Liver (tissue), 3 donors: ENCODE results near the gene SLC25A13.

Experiments
- ATF3 ChIP-seq: IDR thresholded peaks from 2 replicates; pipeline ENCODE4 v1.6.1; 2016; ENCODE audit warnings: antibody characterized with exemption
- JUND ChIP-seq, 2 donors: IDR thresholded peaks; 2 replicates each; pipeline ENCODE4 v1.6.1; 2016; ENCODE audit warnings: antibody characterized with exemption in 2 of 2
- MAX ChIP-seq: IDR thresholded peaks from 2 replicates; pipeline ENCODE4 v1.6.1; 2016; ENCODE audit warnings: antibody characterized with exemption
- NR2F2 ChIP-seq: IDR thresholded peaks from 2 replicates; pipeline ENCODE4 v1.6.1; 2016; ENCODE audit warnings: antibody characterized with exemption
- RAD21 ChIP-seq, 2 donors: IDR thresholded peaks; 2 replicates each; pipeline ENCODE4 v1.6.1; 2016; ENCODE audit warnings: antibody characterized with exemption in 2 of 2, mild to moderate bottlenecking in 2 of 2
- TAF1 ChIP-seq: conservative IDR thresholded peaks from 2 replicates; pipeline ENCODE4 v1.6.1; 2016; ENCODE audit warnings: antibody characterized with exemption, mild to moderate bottlenecking
- YY1 ChIP-seq: IDR thresholded peaks from 2 replicates; pipeline ENCODE4 v1.6.1; 2016; ENCODE audit warnings: antibody characterized with exemption, mild to moderate bottlenecking
- TF ChIP-seq, protein P1 (sequence below): fragments of 150-350 bp; IDR thresholded peaks from 2 replicates; pipeline ENCODE4 v1.5.1; 2017; ENCODE audit warnings: improper control_type of control experiment, low read depth, low read length; ENCODE audit not compliant: missing input control
- donor health status: healthy.
- donor health status: healthy.

GRCh38 chr7:96199421-96199820 is 122.5 kb downstream of the SLC25A13 start:
- no peak for TF ChIP-seq JUND (IDR thresholded peaks at IDR 0.05)
- TF ChIP-seq, protein P1, sequence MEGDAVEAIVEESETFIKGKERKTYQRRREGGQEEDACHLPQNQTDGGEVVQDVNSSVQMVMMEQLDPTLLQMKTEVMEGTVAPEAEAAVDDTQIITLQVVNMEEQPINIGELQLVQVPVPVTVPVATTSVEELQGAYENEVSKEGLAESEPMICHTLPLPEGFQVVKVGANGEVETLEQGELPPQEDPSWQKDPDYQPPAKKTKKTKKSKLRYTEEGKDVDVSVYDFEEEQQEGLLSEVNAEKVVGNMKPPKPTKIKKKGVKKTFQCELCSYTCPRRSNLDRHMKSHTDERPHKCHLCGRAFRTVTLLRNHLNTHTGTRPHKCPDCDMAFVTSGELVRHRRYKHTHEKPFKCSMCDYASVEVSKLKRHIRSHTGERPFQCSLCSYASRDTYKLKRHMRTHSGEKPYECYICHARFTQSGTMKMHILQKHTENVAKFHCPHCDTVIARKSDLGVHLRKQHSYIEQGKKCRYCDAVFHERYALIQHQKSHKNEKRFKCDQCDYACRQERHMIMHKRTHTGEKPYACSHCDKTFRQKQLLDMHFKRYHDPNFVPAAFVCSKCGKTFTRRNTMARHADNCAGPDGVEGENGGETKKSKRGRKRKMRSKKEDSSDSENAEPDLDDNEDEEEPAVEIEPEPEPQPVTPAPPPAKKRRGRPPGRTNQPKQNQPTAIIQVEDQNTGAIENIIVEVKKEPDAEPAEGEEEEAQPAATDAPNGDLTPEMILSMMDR: no peak
- TF ChIP-seq YY1: no peak
- TF ChIP-seq RAD21 (IDR thresholded peaks at IDR 0.05): no peak
- TF ChIP-seq MAX: no peak
- TF ChIP-seq TAF1: no peak
- no peak for TF ChIP-seq ATF3
- TF ChIP-seq NR2F2: no peak
